HPDE6-E6E7 (cell line): ENCODE data around the gene ANKRD39.

Experiments
- DNase-seq: peaks from one replicate; pipeline ENCODE4 v3.0.0; 2011; ENCODE audit warnings: missing footprints; ENCODE audit errors: extremely low spot score

ANKRD39 gene

DNA sequence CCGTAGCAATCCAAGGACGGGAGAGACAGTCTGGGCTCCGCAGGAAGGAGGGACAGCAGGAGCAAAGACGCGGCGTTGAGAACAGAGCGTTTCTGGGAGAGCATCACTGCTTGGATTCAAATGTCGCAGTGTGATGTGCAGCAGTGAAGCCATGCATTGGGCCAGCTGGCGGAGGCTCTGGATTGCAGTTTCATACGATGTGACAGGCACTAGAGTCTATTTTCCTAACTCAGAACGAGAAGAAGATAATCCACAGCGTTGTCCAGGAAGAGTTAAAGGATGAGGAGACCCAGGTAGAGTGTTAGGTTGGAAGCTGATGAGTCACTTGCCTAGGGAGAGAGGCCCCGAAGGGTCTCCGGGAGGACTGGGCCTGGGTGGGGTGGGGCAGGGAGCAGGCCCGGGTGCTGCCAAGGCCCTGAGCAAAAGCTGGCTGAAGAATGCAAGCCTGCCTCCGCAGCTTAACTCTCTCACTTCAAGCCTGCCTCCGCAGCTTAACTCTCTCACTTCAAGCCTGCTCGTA, 29.7 kb upstream of the ANKRD39 start:
- no peak for DNase-seq

DNA sequence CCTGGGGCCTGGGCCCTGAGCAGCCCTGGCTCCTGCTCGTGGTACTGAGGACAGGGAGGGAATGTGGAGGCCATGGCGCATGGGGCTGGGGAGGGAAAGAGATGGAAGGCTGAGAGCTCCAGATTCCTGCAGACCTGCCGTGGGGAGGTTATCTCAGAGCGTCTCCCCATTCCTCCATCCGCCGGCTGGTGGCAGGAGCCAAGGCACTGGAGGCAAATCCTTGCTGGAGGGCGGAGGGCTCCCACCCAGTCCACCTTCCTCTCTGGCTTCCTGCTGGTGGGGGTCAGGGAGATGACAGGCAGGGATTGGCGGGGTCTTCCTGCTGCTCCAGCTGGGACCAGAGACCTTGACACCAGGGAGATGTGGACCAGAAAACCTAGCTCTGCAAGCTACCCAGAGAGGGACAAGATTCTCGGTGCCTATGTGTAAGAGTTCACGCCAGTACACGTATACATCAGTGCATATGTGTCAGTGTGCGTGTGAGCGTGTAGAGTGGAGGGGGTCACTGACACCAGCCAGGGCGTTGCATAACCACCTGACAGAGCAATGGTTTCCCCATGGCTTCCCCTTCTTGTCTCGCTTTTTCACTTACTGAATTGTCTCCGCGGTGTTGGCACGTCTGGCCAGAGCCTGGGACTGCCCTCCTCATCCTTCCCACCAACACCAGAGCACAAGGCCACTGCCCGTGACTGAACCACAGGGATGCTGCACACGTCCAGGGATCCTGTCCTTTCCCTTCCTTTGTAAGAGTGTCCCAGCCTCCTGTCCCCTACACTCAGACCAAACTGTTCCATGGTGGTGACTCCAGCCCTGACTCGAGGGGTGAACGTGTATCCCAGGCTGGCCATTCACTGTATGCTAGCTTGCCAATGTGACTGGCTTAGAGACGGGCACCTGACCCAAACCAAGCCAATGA, 27.9 kb upstream of the ANKRD39 start:
- DNase-seq = no peak

DNA sequence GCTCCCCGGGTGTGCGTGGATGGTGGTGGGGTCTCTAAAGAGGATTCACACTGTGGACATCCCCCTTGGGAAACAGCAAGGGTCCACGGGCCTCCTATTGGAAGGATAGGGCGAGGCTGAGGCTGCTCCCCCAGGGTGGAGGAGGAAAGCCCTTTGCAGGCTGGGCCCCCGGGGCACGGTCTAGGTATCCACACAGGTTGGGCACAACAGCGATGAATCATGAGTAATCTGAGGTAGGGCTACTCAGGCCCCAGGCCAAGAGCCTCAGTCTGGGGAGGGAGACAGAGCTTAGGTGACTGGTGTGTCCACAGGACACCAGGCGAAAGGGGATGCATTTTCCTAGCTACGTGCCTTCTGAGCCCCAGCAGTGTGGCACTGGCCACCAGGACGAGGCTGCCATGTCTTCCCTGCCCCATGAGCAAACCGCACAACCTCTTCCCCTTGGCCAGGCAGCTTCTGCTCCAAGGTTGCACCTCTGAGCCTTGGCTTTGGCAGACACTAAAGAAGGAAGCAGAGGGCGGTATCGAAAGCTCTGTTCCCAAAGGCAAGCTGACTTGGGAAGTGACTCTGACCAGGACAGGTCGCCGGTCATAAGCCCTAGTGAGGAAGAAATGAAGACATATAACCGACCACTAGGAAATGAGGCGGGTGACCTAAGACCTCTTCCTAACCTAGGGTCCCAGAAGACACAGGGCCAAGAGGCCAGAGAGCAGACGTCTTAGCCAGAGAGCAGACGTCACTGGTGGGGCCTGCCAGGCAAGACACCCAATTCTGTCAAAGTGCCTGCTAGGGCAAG, 26.7 kb upstream of the ANKRD39 start:
- DNase-seq = no peak

DNA sequence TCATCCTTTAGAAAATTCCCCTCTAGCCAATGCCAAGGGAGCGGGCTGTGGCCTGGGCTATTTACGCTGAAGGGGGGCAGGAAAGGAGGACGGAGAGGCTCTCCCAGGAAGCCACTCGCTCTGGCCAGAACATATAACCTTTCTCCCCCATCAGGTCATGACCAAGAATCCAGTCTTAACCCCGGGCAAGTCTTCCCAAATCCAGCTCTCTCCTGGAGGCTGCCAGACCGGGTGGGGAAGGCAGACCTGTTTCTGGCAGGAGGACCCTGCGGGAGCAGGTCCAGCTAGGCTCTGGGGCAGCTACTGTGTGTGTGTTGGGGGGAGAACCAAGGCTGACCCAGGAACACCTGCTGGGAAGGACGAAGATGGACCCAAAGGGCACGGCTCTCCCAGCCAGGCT, 25.5 kb upstream of the ANKRD39 start:
- DNase-seq = no peak

DNA sequence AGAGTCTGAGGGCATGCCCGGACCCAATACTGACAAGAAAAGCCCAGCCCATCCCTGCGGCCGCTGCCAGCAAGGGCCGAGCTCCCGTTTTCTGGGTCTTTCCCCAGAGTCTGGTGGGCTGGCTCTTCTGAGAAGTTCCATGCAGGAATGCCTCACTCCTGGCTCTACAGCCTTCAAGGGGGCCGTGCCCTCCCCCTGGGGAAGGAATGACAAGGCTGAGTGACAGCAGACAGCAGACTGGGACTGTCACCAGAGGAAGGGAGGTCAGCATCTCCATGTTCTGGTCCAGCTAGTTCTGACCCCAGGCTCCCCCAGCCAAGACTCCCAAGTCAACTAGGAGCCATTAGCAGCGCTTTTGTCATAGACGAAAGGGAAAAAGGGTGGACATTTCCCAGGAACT, 25.1 kb upstream of the ANKRD39 start:
- no peak for DNase-seq

DNA sequence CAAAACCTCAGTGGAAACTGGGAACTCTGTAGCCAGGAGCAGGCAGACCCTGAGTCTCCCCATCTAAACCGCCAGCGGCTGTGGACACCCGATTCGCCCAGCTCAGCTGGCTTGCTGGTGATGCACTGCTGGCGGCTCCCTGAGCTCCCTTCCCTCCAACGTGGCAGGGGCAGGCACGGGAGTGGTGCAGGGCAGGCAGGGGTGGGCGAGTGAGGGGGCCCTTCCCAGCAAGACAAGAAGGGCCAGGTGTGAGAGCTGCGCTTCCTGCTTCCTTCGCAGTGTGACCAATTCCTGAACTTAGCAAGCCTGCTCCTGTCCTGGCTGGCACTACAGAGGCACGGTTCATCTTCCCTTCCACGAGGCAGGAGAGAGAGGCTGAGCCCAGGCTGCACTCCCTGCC, 24.4 kb upstream of the ANKRD39 start:
- no peak for DNase-seq

DNA sequence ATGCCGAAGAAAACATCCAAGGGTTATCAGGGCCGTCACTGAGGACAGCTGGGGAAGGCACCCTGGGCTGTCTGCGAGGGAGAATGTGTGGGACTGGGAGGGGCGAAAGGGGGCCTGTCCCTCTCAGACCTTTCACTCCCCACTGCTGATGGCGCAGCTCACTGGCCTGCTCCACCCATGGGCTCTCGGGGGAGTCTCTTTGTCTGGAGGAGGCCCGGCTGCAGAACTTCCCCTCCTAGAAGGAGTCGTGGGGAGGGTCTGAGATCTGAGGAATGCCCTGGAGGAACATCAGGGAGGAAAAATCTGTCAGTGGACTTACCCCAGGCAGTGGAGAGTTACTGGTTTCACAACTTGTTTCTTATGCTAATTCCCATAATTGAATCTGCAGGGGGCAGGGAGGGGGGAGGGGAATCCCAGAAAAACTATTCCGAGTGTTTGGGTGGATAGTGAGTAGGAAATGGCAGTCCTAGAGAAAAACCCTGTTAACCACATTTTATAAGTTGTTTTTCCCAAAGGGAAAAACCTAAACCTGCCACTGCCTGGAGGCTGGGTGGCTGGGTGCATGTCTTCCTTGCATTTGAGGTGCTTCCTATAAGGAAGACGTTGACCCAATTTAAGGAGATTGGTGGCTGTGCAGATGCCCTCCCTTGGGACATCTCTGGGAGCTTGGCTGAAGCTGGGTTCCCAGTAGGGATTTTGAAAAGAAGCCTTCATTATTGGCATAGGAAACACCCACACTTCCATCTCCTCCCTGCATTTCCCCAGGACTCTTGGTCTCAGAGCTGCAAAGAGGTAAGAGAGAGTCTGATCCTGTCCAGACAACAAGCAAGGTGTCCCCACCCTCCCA, 23.8 kb upstream of the ANKRD39 start:
- no peak for DNase-seq

DNA sequence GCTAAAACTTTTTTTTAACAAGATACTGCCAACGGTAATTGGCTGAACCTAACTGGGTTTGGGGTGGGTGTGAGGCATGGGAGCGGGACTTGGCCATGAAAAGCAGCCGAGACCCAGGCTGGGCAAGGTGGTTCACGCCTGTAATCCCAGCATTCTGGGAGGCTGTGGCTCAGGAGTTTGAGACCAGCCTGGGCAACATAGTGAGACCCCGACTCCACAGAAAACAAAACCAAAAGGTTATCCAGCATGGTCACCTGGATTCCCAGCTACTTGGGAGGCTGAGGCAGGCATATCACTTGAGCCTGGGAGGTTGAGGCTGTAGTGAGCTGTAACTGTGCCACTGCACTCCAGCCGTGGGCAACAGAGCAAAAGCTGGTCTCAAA, 23.1 kb upstream of the ANKRD39 start:
- no peak for DNase-seq

DNA sequence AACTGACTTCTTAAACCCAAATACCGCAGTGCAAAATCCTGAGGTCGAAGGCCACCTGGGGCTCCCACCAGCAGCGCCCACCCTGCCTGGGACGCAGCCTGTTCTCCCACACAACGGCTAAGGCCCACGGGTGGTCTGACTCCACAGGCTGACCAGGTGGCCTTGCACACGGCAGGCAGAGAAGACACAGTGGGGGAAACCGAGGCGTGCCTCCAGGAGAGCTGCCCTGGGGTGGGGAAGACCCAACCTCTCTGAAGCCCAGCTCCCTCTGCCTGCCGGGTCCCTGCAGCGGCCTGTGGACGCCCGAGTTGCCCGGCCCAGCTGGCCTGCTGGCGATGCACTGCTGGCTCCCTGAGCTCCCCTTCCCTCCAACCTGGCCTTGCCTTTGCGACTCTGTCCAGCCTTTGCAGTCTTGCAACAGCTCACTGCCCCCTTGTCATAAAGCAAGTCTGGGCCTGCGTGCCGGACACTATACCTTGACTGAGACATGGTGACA, 21.8 kb upstream of the ANKRD39 start:
- DNase-seq = no peak

DNA sequence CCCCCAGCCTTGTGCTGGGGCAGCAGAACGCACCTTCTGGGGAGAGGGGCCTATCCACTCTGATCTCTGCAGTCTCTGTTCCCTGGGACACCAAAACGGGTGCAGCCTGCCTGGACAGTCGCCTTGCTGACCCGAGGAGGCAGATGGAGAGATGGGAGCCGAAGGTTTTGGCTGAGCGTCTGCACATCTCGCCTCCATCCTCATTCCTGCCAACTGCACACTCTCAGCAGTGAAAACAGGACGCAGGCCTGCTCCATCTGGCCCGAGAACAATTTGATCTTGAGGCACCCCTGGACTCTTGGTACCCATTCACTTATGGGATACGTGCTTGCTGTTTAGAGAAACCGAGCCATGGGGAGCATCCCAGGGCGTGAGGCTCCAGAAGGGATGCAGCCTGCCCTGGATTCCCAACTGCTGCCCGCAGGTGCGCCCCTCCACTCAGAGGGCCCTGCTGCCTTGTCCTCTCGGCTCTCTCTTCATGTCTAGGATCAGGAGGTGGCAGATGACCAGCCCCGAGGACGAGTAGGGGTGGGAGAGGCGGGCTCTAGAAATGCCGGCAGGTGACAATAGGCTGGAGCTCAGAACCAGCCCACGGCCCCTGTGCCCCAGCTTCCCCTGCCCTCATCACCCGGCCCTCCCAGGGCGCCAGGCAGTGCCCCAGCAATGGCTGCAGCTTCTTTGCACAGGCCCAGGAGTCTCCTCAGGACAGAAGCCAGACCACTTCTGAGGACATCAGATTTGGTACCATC, 21.2 kb upstream of the ANKRD39 start:
- no peak for DNase-seq

DNA sequence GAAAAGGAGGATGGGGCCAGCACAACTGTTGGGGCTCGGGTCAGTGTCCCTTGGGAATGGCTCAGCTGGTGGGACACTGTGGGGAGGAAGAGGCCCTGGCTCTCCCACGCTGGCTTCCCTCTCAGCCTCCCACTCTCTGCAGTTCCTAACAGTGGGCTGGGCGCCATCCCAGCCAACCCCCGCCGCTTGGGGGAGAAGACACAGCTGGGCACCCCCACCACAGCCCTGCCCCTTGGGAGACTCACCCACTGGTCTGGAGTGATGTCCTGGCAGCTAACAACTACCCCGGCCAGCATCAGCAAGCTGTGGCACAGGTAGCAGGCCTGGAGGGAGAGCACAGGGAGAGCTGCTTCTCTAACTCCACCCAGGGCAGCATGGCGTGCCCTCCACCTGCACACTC, 20.4 kb upstream of the ANKRD39 start:
- no peak for DNase-seq

DNA sequence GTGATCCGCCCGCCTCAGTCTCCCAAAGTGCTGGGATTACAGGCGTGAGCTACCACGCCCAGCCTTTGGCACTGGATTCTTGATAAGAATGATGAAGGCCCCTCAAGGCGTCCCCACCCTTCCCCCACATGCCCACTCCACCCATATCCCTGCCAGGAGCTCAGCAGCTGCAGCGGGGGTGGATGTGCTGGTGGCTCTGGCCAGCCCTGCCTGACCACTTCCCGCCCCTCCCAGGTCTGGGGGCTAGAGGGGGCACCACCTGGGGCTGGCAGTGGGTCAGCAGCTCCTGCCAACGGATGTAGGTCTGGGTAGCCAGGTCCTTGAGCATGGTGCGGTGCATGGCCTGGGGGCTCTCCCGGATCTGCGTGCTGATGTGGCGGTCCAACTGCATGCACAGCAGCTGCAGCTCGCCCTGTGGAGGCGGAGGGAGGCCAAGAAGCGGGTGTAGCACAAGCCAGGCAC, 19.8 kb upstream of the ANKRD39 start:
- DNase-seq = no peak

DNA sequence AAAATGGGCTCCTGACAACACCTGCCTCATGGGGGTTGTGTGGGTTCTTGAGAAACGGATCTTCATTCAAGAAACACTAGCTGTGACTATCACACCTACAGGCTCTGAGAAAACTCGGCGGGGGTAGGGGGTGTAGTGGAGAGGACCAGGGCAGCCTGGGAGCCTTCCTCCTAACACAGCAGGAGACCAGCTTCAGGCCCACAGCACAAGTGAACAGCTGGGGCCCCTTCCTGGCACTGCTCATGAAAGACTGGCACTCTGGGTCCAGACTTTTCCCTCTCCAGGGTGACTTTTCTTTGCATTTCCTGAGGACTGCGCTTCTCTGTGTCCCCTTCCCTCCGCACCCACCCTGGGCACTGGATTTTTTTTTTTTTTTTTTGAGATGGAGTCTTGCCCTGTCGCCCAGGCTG, 19.2 kb upstream of the ANKRD39 start:
- no peak for DNase-seq

DNA sequence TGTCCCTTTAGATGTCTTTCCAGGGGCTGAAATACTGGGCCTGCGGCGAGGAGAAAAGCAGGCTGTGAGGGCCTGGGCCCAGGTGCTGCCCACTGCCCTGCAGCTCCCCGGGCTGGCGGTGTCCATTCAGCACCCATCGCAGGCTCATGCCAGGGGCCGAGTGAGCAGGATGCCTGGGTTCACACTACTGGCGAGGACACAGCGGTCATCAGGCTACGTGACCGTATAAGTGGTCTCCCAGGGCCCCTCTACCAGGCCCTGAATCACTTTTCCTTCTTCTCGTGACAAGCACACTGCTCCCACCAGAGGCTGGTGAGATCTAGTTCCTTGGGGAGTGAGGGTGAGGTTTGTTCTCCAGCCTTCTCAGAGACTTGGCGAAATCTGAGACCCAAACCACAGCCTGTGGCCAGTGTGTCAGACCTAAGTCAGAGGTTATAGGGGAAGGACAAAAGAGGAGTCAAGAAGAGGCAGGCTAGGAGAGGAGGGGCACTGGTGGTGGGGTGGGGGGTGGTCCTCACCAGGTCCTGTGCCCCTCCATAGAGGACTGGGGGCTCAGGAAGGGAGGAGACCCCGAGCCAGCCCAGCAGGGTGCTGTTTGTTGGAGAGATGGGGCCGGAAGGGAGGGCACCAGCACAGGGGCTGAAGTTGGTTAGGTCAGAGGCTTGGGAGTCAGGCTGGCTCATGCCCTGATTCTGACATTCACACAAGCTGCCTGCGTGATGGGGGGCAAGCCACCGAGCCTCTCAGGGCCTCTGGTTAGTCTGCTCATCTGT, 18.6 kb upstream of the ANKRD39 start:
- DNase-seq = no peak

DNA sequence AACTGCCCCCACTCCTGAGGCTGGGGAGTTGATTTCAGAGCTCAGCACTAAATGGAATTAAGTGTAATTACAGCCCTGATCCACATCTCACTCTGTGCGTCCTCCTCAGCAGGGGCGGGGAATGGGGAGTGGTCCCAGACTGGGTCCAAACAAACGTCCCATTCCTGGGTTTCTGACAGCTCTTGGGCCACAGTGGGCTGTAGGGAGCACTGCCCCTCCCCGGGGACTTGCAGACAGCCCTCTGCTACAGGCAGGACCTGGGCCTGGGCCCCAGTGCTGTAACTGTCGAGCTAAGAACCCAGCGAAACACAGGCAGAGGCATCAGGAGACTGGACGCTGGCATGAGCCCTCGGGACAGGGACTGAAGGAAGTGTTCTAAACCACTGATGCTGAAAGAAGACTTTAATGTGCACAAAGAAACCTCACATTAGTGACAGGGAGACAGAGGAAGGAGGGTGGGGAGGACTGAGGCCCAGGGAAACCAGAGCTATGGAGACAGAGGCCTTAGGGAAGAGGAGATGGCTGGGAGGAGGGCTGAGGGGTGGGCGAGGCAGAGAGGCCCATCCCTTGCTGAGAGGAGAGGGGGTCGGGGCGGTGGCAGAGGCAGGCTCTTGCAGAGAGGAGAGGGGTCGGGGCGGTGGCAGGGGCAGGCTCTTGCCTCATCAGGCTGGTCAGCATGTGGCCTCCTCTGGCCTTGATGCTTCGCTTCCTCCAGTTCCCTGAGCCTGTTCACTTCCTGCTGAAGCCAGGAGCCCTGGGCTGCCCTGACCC, 17.9 kb upstream of the ANKRD39 start:
- no peak for DNase-seq

DNA sequence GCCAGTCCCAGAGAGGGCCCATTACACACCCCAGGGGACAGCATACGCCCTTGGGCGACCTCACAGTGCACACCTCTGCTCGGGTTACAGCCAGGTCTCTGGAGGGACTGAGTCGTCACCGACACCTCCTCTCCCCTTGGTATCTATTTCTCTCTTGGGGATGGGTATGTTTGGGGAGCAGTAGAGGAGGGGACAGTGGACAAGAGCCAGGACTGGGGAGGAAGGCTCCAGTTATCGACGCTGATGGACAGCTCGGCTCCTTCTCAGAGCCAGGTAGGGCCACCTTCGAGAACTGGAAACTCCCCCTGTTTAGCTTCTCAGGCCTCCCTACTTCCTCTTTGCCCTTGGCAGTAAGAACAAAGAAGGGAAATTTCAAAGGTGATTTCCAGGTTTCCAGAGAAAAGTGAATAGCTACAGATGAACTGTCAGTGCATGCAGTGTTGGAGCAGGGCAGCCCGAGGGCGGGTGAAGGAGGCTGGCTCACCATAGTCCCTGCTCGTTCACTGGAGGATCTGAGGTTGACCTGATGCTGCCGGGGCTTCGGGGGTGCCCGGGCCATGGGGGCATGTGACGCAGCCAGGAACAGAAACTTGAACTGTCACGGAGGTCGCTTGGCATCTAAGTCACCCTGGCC, 16.5 kb upstream of the ANKRD39 start:
- no peak for DNase-seq

DNA sequence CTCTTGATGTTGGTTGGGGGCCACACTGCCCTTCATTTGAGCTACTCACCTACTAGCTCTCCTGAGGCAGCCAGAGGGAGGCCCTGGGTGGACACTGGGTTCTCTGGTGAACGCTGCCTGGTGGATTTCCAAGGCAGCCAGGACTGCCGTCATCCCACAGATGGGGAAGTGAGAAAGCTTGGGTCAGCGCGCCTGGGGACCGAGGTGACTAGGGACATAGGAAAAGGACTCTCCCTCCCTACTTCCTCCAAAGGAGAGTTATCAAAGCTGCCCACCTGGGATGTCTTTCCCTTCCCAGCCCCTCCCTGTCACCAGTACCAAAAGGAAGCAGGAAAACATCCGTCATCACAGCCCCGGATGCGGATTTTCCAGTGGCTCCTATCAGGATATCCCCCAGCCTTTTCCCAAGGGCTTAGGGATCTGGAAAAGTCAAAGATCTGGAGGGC, 15.9 kb upstream of the ANKRD39 start:
- no peak for DNase-seq

DNA sequence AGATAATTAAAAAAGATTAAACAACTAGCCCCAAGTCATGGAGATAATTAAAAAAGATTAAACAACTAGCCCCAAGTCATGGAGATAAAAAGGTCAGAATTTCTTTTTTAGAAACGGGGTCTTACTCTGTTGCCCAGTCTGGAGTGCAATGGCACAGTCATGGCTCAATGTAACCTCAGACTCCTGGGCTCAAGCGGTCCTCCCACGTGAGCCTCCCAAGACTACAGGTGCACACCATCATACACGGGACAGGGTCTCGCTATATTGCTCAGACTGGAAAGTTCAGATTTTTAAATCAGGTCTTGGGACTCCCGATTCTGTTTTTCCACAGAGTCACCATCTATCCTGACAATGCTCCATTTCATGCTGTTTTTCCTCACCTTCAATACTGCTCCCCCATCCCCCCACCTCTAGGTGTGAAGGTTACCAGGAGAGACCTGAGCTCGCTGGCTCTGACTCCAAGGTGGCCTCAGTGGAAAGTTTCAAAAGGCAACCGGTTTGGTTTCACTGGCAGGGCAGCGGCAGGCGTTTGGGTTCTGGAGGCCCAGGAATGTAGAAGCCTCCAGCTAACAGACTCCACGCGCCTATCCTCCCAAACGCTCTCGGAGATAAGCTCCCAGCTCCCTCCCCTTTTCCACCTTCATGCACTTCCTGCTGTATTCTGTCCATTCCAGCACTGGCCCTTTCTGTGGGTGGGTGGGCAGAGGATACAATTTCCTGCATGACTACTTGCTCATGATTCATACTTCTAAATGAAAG, 15.0 kb upstream of the ANKRD39 start:
- DNase-seq = no peak
